HepG2 (cell line): ENCODE measurements around the gene SHROOM1. TPM values are rescaled to one million over a fixed set of nuclear protein-coding genes. Genes with fewer than 3 reads are reported as not detected.

ENCODE experiments used
- DR1 ChIP-seq: sonication (generic); formaldehyde crosslinking; IDR thresholded peaks from 2 replicates; pipeline ENCODE4 v1.8.0; 2021; ENCODE audit warnings: mild to moderate bottlenecking, missing genetic modification reagents, inconsistent platforms
- EP300 ChIP-seq, 3 experiments: sonication (generic) in 1 of 3; formaldehyde crosslinking in 1 of 3; IDR thresholded peaks; 2 replicates each; pipeline versions ENCODE4 v1.5.1 to v1.6.1; 2011 to 2020; ENCODE audit warnings: low read depth in 2 of 3, low read length in 2 of 3, borderline replicate concordance in 1 of 3, improper control_type of control experiment in 1 of 3, mild to moderate bottlenecking in 1 of 3, missing genetic modification reagents in 1 of 3, moderate library complexity in 1 of 3
- GFI1 ChIP-seq: sonication (generic); formaldehyde crosslinking; IDR thresholded peaks from 2 replicates; pipeline ENCODE4 v1.5.0; 2020; ENCODE audit warnings: missing genetic modification reagents, mild to moderate bottlenecking, borderline replicate concordance
- HDAC1 ChIP-seq: sonication (generic); formaldehyde crosslinking; IDR thresholded peaks from 2 replicates; pipeline ENCODE4 v1.5.1; 2020; ENCODE audit warnings: mild to moderate bottlenecking, missing genetic modification reagents
- KDM4B ChIP-seq: sonication (generic); formaldehyde crosslinking; IDR thresholded peaks from 2 replicates; pipeline ENCODE4 v1.4.0; 2020; ENCODE audit warnings: missing genetic modification reagents
- MED1 ChIP-seq: sonication (generic); formaldehyde crosslinking; IDR thresholded peaks from 2 replicates; pipeline ENCODE4 v1.4.0; 2020; ENCODE audit warnings: missing genetic modification reagents
- MIER2 ChIP-seq: IDR thresholded peaks from 2 replicates; pipeline ENCODE4 v1.6.1; 2016; ENCODE audit warnings: missing biosample characterization, missing genetic modification reagents
- REL ChIP-seq: sonication (generic); formaldehyde crosslinking; conservative IDR thresholded peaks from 2 replicates; pipeline ENCODE4 v1.8.0; 2022; ENCODE audit warnings: mild to moderate bottlenecking, missing genetic modification reagents, moderate library complexity
- RORA ChIP-seq: sonication (generic); formaldehyde crosslinking; IDR thresholded peaks from 2 replicates; pipeline ENCODE4 v1.5.0; 2020; ENCODE audit warnings: mild to moderate bottlenecking, missing genetic modification reagents, moderate library complexity
- RXRB ChIP-seq: IDR thresholded peaks from 2 replicates; pipeline ENCODE4 v1.6.1; 2016; ENCODE audit warnings: borderline replicate concordance, missing genetic modification reagents, missing compliant biosample characterization
- SAP130 ChIP-seq: IDR thresholded peaks from 2 replicates; pipeline ENCODE4 v1.6.1; 2016; ENCODE audit warnings: low read depth
- SRF ChIP-seq: IDR thresholded peaks from 2 replicates; pipeline ENCODE4 v1.6.1; 2011; ENCODE audit warnings: mild to moderate bottlenecking, low read depth, low read length, moderate library complexity
- ZNF230 ChIP-seq: sonication (generic); formaldehyde crosslinking; IDR thresholded peaks from 2 replicates; pipeline ENCODE4 v1.4.0; 2020; ENCODE audit warnings: mild to moderate bottlenecking, missing genetic modification reagents
- ZNF550 ChIP-seq: sonication (generic); formaldehyde crosslinking; IDR thresholded peaks from 2 replicates; pipeline ENCODE4 v1.4.0; 2020; ENCODE audit warnings: mild to moderate bottlenecking, missing genetic modification reagents, borderline replicate concordance
- ZNF558 ChIP-seq: sonication (generic); formaldehyde crosslinking; IDR thresholded peaks from 2 replicates; pipeline ENCODE4 v1.9.0; 2022; ENCODE audit warnings: mild to moderate bottlenecking, missing genetic modification reagents, borderline replicate concordance
- ZNF710 ChIP-seq: sonication (generic); formaldehyde crosslinking; IDR thresholded peaks from 2 replicates; pipeline ENCODE4 v1.5.0; 2020; ENCODE audit warnings: mild to moderate bottlenecking, missing genetic modification reagents, borderline replicate concordance
- ZSCAN25 ChIP-seq: sonication (generic); formaldehyde crosslinking; IDR thresholded peaks from 2 replicates; pipeline ENCODE4 v1.8.0; 2022; ENCODE audit warnings: mild to moderate bottlenecking, missing genetic modification reagents
- polyA plus RNA-seq, 8 experiments: library from polyadenylated mRNA; depleted of rRNA in 3 of 8; stranded (reverse) in 7 of 8; unstranded in 1 of 8; fragments of >200 nt; fragmentation: Illumina TruSeq in 4 of 8; extraction: Trizol in 4 of 8; gene quantifications; 2 replicates each; pipeline versions ENCODE4 v1.2.1 to v1.2.3, GENCODE V29; 2011 to 2016; ENCODE audit warnings: low read depth in 4 of 8, missing spikeins in 1 of 8, mixed read lengths in 1 of 8; ENCODE audit not compliant: insufficient read depth in 1 of 8
- total RNA-seq, 5 experiments: library from RNA; depleted of rRNA; stranded (reverse); fragments of >200 nt; fragmentation: Illumina TruSeq; extraction: Trizol; gene quantifications; 2 replicates each; pipeline ENCODE4 v1.2.3, GENCODE V29; 2016; ENCODE audit warnings: low read depth in 1 of 5
- TF ChIP-seq, protein P1 (sequence below), 2 experiments: fragments of 450-650 bp in 1 of 2; sonication (generic) in 1 of 2; formaldehyde crosslinking; IDR thresholded peaks; 2 replicates each; pipeline versions ENCODE4 v1.5.0 to v1.8.0; 2020 to 2022; ENCODE audit warnings: mild to moderate bottlenecking in 1 of 2, missing genetic modification reagents in 1 of 2
- TF ChIP-seq, protein P2 (sequence below): sonication (generic); formaldehyde crosslinking; IDR thresholded peaks from 2 replicates; pipeline ENCODE4 v1.4.0; 2020; ENCODE audit warnings: mild to moderate bottlenecking, missing genetic modification reagents

SHROOM1 gene
- total and polyA plus RNA-seq, 2 of the 13 experiments (the other 11 are each of a cell fraction or from before 2014, with no cell fraction given) = 18.2 to 25.7 TPM

DNA sequence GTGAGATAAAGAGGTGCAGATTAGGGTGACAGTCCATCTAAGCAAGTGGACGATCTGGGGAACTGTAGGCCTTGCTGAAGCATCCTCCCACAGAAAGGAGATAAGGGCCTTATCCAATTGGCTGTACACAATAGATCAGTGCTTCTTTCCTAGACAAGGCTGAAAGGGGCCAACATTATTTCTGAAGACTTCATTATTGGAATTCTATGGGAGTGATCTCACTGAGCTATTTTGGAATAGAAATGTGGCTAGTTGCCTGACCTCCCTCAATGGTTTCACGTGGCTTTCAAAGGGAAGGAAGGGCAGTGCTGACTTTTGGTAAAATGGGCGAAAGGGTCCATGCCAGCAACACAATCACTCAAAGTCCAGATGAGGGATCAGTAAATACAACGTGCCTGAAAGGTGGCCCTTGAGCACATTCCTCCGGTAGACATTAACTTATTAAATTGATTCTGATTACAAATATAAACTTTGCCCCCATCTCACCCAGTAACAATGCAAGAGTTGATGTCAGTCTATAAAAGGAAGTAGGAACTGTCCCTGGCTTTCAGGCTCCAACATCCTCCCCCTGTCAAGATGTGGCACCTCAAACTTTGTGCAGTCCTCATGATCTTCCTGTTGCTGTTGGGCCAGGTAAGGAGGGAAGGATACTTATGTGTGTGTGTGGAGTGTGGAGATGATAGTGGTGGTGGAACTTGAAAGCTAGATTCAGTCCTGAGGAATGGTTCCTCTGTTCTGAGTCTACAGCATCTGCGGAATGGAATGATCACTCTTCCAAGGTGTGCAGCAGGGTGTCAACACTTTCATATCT is 42.9 kb upstream of the SHROOM1 start, which contains the start of gene LEAP2 (continued):
- TF ChIP-seq ZNF558 (CRISPR knock-in tag) (no peak), REL (CRISPR knock-in tag) (no peak), SRF (peak; percentile 82), ZNF710 (CRISPR knock-in tag) (0 out of 2 replicates have a peak, but pooled peaks have one; percentile 43), ZNF550 (CRISPR knock-in tag) (no peak), EP300 (IDR thresholded peaks at IDR 0.05; ENCODE audit: low read depth in 2 of 2, low read length in 2 of 2) (peak; percentile 43 to 90; a peak in 3 of 4 replicates), EP300 (CRISPR knock-in tag; IDR thresholded peaks at IDR 0.05; ENCODE audit: borderline replicate concordance) (peak; percentile 72), ZNF230 (CRISPR knock-in tag) (peak; percentile 20; the same call in 1 of the 2 replicates), HDAC1 (peak; percentile 49; the same call in 1 of the 2 replicates), ZSCAN25 (no peak), GFI1 (peak; percentile 55; the same call in 1 of the 2 replicates), DR1 (CRISPR knock-in tag) (peak; percentile 51; the same call in 1 of the 2 replicates), SAP130 (CRISPR knock-in tag) (peak; percentile 92), MIER2 (CRISPR knock-in tag) (peak; percentile 6; the same call in 1 of the 2 replicates), RXRB (CRISPR knock-in tag) (peak; percentile 88), MED1 (CRISPR knock-in tag) (peak; percentile 97), RORA (no peak), KDM4B (CRISPR knock-in tag) (no peak)
- TF ChIP-seq, protein P1, sequence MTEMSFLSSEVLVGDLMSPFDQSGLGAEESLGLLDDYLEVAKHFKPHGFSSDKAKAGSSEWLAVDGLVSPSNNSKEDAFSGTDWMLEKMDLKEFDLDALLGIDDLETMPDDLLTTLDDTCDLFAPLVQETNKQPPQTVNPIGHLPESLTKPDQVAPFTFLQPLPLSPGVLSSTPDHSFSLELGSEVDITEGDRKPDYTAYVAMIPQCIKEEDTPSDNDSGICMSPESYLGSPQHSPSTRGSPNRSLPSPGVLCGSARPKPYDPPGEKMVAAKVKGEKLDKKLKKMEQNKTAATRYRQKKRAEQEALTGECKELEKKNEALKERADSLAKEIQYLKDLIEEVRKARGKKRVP (CRISPR knock-in tag; IDR thresholded peaks at IDR 0.05) = peak in 1 of 2 experiments; percentile 55; a peak in 2 of 4 replicates
- TF ChIP-seq, protein P2, sequence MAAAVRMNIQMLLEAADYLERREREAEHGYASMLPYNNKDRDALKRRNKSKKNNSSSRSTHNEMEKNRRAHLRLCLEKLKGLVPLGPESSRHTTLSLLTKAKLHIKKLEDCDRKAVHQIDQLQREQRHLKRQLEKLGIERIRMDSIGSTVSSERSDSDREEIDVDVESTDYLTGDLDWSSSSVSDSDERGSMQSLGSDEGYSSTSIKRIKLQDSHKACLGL = no peak
